ENCODE measurements around the gene KRT6B.

DNA sequence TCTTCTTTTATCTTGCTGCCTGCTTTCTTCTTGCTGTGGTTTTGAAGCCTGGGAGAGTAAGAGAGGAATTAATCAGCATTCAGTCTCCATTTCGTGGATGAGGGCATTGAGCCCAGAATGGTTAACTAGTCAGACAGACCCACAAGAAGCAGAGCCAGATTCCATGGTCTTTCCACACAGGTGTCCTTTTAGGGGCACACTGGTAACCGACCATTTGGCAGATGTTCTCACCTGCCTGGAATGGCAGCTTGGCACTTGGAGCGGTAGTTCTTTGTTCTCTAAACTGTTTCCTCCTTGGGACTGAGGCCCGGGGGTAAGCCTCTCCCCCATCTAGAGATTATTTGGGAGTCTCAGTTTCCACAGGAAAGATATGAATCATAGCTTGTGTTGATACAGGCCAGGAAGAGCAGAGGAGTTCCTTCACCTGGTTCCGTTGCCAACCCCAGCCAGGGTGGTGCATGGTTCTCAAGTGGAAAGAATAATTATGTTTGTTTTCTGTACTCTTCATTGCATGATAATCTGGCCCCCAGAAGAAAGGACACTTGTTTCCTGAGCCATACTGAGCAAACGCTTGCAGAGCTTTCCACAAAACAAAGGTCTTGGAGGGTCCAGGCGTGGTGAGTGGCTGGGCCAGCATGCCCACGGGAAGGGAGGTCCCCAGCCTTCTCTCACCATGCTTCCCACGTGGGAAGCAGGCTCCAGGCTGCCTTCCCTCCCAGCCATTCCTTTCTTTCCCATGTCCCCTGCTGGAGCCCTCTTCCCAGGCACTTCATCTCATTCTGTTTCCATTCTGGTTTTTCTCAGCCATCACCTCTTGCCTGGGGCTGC lies 15.7 kb downstream of the KRT6B start:
- TF ChIP-seq POLR2A (IDR thresholded peaks at IDR 0.05): no peak
- TF ChIP-seq, protein P1, sequence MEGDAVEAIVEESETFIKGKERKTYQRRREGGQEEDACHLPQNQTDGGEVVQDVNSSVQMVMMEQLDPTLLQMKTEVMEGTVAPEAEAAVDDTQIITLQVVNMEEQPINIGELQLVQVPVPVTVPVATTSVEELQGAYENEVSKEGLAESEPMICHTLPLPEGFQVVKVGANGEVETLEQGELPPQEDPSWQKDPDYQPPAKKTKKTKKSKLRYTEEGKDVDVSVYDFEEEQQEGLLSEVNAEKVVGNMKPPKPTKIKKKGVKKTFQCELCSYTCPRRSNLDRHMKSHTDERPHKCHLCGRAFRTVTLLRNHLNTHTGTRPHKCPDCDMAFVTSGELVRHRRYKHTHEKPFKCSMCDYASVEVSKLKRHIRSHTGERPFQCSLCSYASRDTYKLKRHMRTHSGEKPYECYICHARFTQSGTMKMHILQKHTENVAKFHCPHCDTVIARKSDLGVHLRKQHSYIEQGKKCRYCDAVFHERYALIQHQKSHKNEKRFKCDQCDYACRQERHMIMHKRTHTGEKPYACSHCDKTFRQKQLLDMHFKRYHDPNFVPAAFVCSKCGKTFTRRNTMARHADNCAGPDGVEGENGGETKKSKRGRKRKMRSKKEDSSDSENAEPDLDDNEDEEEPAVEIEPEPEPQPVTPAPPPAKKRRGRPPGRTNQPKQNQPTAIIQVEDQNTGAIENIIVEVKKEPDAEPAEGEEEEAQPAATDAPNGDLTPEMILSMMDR (IDR thresholded peaks at IDR 0.05 in 4 of 5, conservative IDR thresholded peaks at IDR 0.05 in 1 of 5): no peak

All from gastrocnemius medialis (tissue), 4 donors.